Left lobe of liver (tissue), 2 donors: Measurements from ENCODE around the gene CMTM5. TPM values are rescaled to one million over a fixed set of nuclear protein-coding genes. Genes with fewer than 3 reads are reported as not detected.

Experiments
- ATAC-seq: fragments of 200-7000 bp; cut with Tn5 transposase; one replicate; pipeline ENCODE4 v1.9.1; 2020; ENCODE audit warnings: mild to moderate bottlenecking, moderate library complexity
- DNase-seq: peaks from one replicate; pipeline ENCODE4 v3.0.0-alpha.2; 2020; ENCODE audit warnings: low spot score
- total RNA-seq: library from RNA; stranded (reverse); gene quantifications from one replicate; pipeline ENCODE4 v1.2.1, GENCODE V29; 2021
- donor health status: DM: no; HTN: no; CAD: no; lungs with moderate emphysema.
- donor health status: DM: no; HTN: yes; CAD: no.

The CMTM5 gene
- total RNA-seq, 1 donor from 2014 or later = not detected

GRCh38 chr14:23357261-23357660 is 19.6 kb upstream of the CMTM5 start:
- DNase-seq (peak; percentile 27), ATAC-seq (no peak)

- DNase-seq (no peak), ATAC-seq (no peak)
Observed at GRCh38 chr14:23358042-23358441, 18.8 kb upstream of the CMTM5 start.

- DNase-seq (no peak), ATAC-seq (no peak)
Observed at GRCh38 chr14:23358553-23359166, 18.2 kb upstream of the CMTM5 start.

GRCh38 chr14:23359167-23359626 is 17.6 kb upstream of the CMTM5 start:
- no peak for ATAC-seq
- DNase-seq = no peak

- ATAC-seq (no peak), DNase-seq (no peak)
Observed at GRCh38 chr14:23359722-23360447, 17.0 kb upstream of the CMTM5 start.

- DNase-seq = no peak
- peak; percentile 29 for ATAC-seq
Observed at GRCh38 chr14:23360496-23360895, 16.4 kb upstream of the CMTM5 start.

GRCh38 chr14:23361320-23361719 is 15.5 kb upstream of the CMTM5 start:
- ATAC-seq (no peak), DNase-seq (no peak)

- ATAC-seq = no peak
- DNase-seq = no peak
Observed at GRCh38 chr14:23361763-23362162, 15.1 kb upstream of the CMTM5 start.

GRCh38 chr14:23362200-23362599 is 14.6 kb upstream of the CMTM5 start:
- no peak for ATAC-seq
- no peak for DNase-seq

- ATAC-seq (no peak), DNase-seq (no peak)
Observed at GRCh38 chr14:23364164-23365035, 12.4 kb upstream of the CMTM5 start.

GRCh38 chr14:23365036-23365731 is 11.7 kb upstream of the CMTM5 start, which contains the start of gene EFS:
EFS (minus strand) TSS chr14:23365172; CDS start chr14:23365025, 147 bp downstream.
- DNase-seq (no peak), ATAC-seq (peak; percentile 70)

- no peak for DNase-seq
Observed at GRCh38 chr14:23365732-23366425, 11.0 kb upstream of the CMTM5 start.

GRCh38 chr14:23366426-23366921 is 10.4 kb upstream of the CMTM5 start:
- no peak for DNase-seq
- peak; percentile 42 for ATAC-seq

More at GRCh38 chr14:23365732-23366425, 11.0 kb upstream of the CMTM5 start:
- ATAC-seq = peak; percentile 50

- ATAC-seq (no peak), DNase-seq (no peak)
Observed at GRCh38 chr14:23370221-23370620, 6.6 kb upstream of the CMTM5 start.

- DNase-seq (no peak), ATAC-seq (no peak)
Observed at GRCh38 chr14:23371865-23372264, 5.0 kb upstream of the CMTM5 start.

- ATAC-seq = no peak
- no peak for DNase-seq
Observed at GRCh38 chr14:23372509-23372908, 4.3 kb upstream of the CMTM5 start, which contains the start of gene IL25. IL25 (plus strand) TSS chr14:23372809.

- DNase-seq (no peak), ATAC-seq (no peak)
Observed at GRCh38 chr14:23373041-23373440, 3.8 kb upstream of the CMTM5 start.

- no peak for DNase-seq
- no peak for ATAC-seq
Observed at GRCh38 chr14:23375527-23376251, 1.2 kb upstream of the CMTM5 start.

- ATAC-seq (no peak), DNase-seq (no peak)
Observed at GRCh38 chr14:23377198-23377550, 328 bp downstream of the CMTM5 start.
